ENCODE data around the gene LGMN. TPM values are rescaled to one million over a fixed set of nuclear protein-coding genes. Genes with fewer than 3 reads are reported as not detected.

LGMN gene
- total and polyA plus RNA-seq, 2 donors (not counting 1 experiment from before 2014, with no cell fraction given) = 22.6 to 61.0 TPM

Other genes starting within 250 kb of the LGMN start
- gene RIN3, start 234.8 kb downstream of the LGMN start, total RNA-seq = 5.4 and 8.9 TPM in 2 replicates
- 9.2 and 10.2 TPM in 2 replicates for gene RIN3, start 234.8 kb downstream of the LGMN start, polyA plus RNA-seq
- 46.9 and 47.3 TPM in 2 replicates for gene GOLGA5, start 45.7 kb upstream of the LGMN start, total RNA-seq
- 44.8 and 71.1 TPM in 2 replicates for gene GOLGA5, start 45.7 kb upstream of the LGMN start, polyA plus RNA-seq
- gene CHGA, start 174.5 kb upstream of the LGMN start, total RNA-seq = not detected in 2 replicates
- not detected in 2 replicates for gene CHGA, start 174.5 kb upstream of the LGMN start, polyA plus RNA-seq